H1 (cell line): ENCODE measurements around the gene ZNF512. TPM values are rescaled to one million over a fixed set of nuclear protein-coding genes. Genes with fewer than 3 reads are reported as not detected.

ENCODE experiments used
- BCL11A ChIP-seq, 2 experiments: IDR thresholded peaks; one replicate each; pipeline ENCODE4 v1.6.1; 2011; ENCODE audit warnings: low read depth in 2 of 2, low read length in 2 of 2, mild to moderate bottlenecking in 2 of 2
- CBX8 ChIP-seq: fragments of 300-800, 300-1000 bp; sonication (generic); IDR thresholded peaks from 2 replicates; pipeline ENCODE4 v1.7.1; 2016; ENCODE audit warnings: low read depth, low read length, borderline replicate concordance
- CHD1 ChIP-seq: IDR thresholded peaks from 2 replicates; pipeline ENCODE4 v1.6.1; 2012; ENCODE audit warnings: low read depth, low read length, improper control_type of control experiment
- EP300 ChIP-seq, 2 experiments: IDR thresholded peaks; 1 replicate in 1 of 2; 2 replicates in 1 of 2; pipeline ENCODE4 v1.6.1; 2011 to 2012; ENCODE audit warnings: low read depth in 2 of 2, low read length in 2 of 2, mild to moderate bottlenecking in 2 of 2, borderline replicate concordance in 1 of 2, inconsistent platforms in 1 of 2, moderate library complexity in 1 of 2
- GABPA ChIP-seq: IDR thresholded peaks from 2 replicates; pipeline ENCODE4 v1.6.1; 2011; ENCODE audit warnings: mild to moderate bottlenecking, low read length, moderate library complexity, borderline replicate concordance; ENCODE audit not compliant: insufficient read depth
- HDAC2 ChIP-seq, 2 experiments: fragments of 300-600 bp in 1 of 2; sonication (generic) in 1 of 2; IDR thresholded peaks; 2 replicates each; pipeline ENCODE4 v1.6.1; 2011 to 2012; ENCODE audit warnings: low read depth in 2 of 2, low read length in 2 of 2, mild to moderate bottlenecking in 2 of 2, moderate library complexity in 2 of 2, borderline replicate concordance in 1 of 2, inconsistent platforms in 1 of 2
- RXRA ChIP-seq: IDR thresholded peaks from 2 replicates; pipeline ENCODE4 v1.6.1; 2011; ENCODE audit warnings: low read depth, mild to moderate bottlenecking, low read length, moderate library complexity; ENCODE audit not compliant: insufficient read depth
- SAP30 ChIP-seq: fragments of 300-600 bp; sonication (generic); IDR thresholded peaks from 2 replicates; pipeline ENCODE4 v1.7.1; 2012; ENCODE audit warnings: low read length, moderate library complexity, mild to moderate bottlenecking, inconsistent platforms; ENCODE audit not compliant: insufficient read depth, insufficient replicate concordance
- SIRT6 ChIP-seq: IDR thresholded peaks from one replicate; pipeline ENCODE4 v1.7.1; 2012; ENCODE audit warnings: low read length, inconsistent platforms
- TCF12 ChIP-seq: IDR thresholded peaks from 2 replicates; pipeline ENCODE4 v1.6.1; 2011; ENCODE audit warnings: low read depth, mild to moderate bottlenecking, low read length
- polyA plus RNA-seq, 7 experiments: library from polyadenylated mRNA; depleted of rRNA in 3 of 7; stranded (reverse) in 5 of 7; unstranded in 2 of 7; fragments of >200 nt in 5 of 7; fragments of 200-250 nt in 2 of 7; gene quantifications; 1 replicate in 5 of 7; 2 replicates in 1 of 7; 4 replicates in 1 of 7; pipeline versions ENCODE4 v1.2.1 to v1.2.3, GENCODE V29; 2011 to 2013; ENCODE audit warnings: missing spikeins in 2 of 7, mixed read lengths in 2 of 7
- total RNA-seq: library from RNA; stranded (reverse); fragmentation: NEBNext Ultra II Directional; extraction: Animal tissue kit (Norgen Biotek cat#: 25700); gene quantifications from 2 replicates; pipeline ENCODE4 v1.2.1, GENCODE V29; 2021
- TF ChIP-seq, protein P1 (sequence below): fragments of 300-600 bp; sonication (generic); IDR thresholded peaks from 2 replicates; pipeline ENCODE4 v1.7.1; 2012; ENCODE audit warnings: low read length, moderate library complexity, mild to moderate bottlenecking, inconsistent platforms; ENCODE audit not compliant: insufficient replicate concordance

ZNF512 gene
- total and polyA plus RNA-seq, 2 of the 8 experiments (the other 6 are each of a cell fraction or from before 2014, with no cell fraction given), result 17.6 to 37.9 TPM

DNA sequence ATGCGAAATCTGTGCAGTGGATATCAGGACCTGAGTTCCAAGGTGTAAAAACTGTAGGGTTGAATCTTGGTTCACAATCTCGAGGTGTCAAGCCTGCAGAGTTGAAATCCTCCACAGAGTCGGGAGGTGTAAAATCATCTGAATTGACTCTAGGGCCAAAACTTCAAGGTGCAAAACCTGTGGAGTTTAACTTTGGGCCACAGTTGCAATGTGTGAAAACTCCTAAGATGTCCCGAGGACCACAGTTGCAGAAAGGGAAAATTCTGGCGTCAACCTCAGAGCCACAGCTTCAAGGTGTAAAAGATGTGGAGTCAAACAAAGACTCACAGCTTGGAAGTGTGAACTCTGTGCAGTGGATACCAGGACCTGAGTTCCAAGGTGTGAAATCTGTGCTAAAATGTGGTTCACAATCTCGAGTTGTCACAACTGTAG is 9.8 kb upstream of the ZNF512 start (continued):
- TF ChIP-seq, protein P1, sequence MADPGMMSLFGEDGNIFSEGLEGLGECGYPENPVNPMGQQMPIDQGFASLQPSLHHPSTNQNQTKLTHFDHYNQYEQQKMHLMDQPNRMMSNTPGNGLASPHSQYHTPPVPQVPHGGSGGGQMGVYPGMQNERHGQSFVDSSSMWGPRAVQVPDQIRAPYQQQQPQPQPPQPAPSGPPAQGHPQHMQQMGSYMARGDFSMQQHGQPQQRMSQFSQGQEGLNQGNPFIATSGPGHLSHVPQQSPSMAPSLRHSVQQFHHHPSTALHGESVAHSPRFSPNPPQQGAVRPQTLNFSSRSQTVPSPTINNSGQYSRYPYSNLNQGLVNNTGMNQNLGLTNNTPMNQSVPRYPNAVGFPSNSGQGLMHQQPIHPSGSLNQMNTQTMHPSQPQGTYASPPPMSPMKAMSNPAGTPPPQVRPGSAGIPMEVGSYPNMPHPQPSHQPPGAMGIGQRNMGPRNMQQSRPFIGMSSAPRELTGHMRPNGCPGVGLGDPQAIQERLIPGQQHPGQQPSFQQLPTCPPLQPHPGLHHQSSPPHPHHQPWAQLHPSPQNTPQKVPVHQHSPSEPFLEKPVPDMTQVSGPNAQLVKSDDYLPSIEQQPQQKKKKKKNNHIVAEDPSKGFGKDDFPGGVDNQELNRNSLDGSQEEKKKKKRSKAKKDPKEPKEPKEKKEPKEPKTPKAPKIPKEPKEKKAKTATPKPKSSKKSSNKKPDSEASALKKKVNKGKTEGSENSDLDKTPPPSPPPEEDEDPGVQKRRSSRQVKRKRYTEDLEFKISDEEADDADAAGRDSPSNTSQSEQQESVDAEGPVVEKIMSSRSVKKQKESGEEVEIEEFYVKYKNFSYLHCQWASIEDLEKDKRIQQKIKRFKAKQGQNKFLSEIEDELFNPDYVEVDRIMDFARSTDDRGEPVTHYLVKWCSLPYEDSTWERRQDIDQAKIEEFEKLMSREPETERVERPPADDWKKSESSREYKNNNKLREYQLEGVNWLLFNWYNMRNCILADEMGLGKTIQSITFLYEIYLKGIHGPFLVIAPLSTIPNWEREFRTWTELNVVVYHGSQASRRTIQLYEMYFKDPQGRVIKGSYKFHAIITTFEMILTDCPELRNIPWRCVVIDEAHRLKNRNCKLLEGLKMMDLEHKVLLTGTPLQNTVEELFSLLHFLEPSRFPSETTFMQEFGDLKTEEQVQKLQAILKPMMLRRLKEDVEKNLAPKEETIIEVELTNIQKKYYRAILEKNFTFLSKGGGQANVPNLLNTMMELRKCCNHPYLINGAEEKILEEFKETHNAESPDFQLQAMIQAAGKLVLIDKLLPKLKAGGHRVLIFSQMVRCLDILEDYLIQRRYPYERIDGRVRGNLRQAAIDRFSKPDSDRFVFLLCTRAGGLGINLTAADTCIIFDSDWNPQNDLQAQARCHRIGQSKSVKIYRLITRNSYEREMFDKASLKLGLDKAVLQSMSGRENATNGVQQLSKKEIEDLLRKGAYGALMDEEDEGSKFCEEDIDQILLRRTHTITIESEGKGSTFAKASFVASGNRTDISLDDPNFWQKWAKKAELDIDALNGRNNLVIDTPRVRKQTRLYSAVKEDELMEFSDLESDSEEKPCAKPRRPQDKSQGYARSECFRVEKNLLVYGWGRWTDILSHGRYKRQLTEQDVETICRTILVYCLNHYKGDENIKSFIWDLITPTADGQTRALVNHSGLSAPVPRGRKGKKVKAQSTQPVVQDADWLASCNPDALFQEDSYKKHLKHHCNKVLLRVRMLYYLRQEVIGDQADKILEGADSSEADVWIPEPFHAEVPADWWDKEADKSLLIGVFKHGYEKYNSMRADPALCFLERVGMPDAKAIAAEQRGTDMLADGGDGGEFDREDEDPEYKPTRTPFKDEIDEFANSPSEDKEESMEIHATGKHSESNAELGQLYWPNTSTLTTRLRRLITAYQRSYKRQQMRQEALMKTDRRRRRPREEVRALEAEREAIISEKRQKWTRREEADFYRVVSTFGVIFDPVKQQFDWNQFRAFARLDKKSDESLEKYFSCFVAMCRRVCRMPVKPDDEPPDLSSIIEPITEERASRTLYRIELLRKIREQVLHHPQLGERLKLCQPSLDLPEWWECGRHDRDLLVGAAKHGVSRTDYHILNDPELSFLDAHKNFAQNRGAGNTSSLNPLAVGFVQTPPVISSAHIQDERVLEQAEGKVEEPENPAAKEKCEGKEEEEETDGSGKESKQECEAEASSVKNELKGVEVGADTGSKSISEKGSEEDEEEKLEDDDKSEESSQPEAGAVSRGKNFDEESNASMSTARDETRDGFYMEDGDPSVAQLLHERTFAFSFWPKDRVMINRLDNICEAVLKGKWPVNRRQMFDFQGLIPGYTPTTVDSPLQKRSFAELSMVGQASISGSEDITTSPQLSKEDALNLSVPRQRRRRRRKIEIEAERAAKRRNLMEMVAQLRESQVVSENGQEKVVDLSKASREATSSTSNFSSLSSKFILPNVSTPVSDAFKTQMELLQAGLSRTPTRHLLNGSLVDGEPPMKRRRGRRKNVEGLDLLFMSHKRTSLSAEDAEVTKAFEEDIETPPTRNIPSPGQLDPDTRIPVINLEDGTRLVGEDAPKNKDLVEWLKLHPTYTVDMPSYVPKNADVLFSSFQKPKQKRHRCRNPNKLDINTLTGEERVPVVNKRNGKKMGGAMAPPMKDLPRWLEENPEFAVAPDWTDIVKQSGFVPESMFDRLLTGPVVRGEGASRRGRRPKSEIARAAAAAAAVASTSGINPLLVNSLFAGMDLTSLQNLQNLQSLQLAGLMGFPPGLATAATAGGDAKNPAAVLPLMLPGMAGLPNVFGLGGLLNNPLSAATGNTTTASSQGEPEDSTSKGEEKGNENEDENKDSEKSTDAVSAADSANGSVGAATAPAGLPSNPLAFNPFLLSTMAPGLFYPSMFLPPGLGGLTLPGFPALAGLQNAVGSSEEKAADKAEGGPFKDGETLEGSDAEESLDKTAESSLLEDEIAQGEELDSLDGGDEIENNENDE, result no peak
- no peak for TF ChIP-seq CHD1
- TF ChIP-seq TCF12, result no peak
- TF ChIP-seq BCL11A (IDR thresholded peaks at IDR 0.05; ENCODE audit: low read depth in 2 of 2, low read length in 2 of 2), result no peak
- no peak for TF ChIP-seq EP300 (IDR thresholded peaks at IDR 0.05; ENCODE audit: borderline replicate concordance in 1 of 2, low read depth in 2 of 2, low read length in 2 of 2)
- no peak for TF ChIP-seq SIRT6
- TF ChIP-seq RXRA, result no peak
- no peak for TF ChIP-seq HDAC2 (IDR thresholded peaks at IDR 0.05; ENCODE audit: borderline replicate concordance in 1 of 2, low read depth in 2 of 2, low read length in 2 of 2)
- no peak for TF ChIP-seq SAP30
- TF ChIP-seq CBX8, result no peak
- TF ChIP-seq GABPA, result no peak
